Stomach (tissue), 4 donors: ENCODE measurements around the gene MAS1L.

Experiments used
- POLR2A ChIP-seq, 4 donors: fragments of 450-650 bp; IDR thresholded peaks; one replicate each; pipeline ENCODE4 v1.6.1; 2016; ENCODE audit warnings: antibody characterized with exemption in 4 of 4, control low read depth in 2 of 4, mild to moderate bottlenecking in 1 of 4, moderate library complexity in 1 of 4
- POLR2AphosphoS5 ChIP-seq, 3 donors: sonication (generic); formaldehyde crosslinking; IDR thresholded peaks; one replicate each; pipeline ENCODE4 v1.6.1; 2016; ENCODE audit warnings: antibody characterized with exemption in 3 of 3
- TF ChIP-seq, protein P1 (sequence below), 7 experiments: fragments of 450-650 bp in 4 of 7; fragments of 200-600 bp in 3 of 7; sonication (generic) in 3 of 7; IDR thresholded peaks; one replicate each; pipeline ENCODE4 v1.5.1; 2016 to 2019; ENCODE audit warnings: antibody characterized with exemption in 7 of 7, control low read depth in 2 of 7, mild to moderate bottlenecking in 1 of 7

DNA sequence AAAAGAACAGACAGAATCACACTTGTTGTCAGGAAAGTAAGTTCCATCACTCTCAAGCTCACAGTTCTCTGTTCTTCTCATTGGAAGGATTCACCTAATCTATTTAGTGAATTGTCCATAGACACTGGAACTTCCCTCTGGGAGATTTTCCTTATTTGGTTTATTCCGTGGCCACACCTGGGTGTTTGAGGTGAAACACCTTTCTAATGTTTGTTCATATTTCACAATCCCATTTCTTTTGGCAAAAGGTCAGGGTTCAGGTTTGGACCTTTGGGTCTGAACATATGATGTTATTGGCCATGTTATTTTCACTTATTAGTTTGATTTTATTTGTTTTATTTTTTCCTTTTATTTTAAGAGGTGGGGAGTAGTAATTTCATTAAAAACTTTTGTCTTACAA is 4.0 kb downstream of the MAS1L start:
- TF ChIP-seq, protein P1, sequence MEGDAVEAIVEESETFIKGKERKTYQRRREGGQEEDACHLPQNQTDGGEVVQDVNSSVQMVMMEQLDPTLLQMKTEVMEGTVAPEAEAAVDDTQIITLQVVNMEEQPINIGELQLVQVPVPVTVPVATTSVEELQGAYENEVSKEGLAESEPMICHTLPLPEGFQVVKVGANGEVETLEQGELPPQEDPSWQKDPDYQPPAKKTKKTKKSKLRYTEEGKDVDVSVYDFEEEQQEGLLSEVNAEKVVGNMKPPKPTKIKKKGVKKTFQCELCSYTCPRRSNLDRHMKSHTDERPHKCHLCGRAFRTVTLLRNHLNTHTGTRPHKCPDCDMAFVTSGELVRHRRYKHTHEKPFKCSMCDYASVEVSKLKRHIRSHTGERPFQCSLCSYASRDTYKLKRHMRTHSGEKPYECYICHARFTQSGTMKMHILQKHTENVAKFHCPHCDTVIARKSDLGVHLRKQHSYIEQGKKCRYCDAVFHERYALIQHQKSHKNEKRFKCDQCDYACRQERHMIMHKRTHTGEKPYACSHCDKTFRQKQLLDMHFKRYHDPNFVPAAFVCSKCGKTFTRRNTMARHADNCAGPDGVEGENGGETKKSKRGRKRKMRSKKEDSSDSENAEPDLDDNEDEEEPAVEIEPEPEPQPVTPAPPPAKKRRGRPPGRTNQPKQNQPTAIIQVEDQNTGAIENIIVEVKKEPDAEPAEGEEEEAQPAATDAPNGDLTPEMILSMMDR (IDR thresholded peaks at IDR 0.05), result no peak
- TF ChIP-seq POLR2A (IDR thresholded peaks at IDR 0.05) (no peak), POLR2AphosphoS5 (IDR thresholded peaks at IDR 0.05) (no peak)
